GM10266 (cell line): Measurements from ENCODE around the gene DNAH17.

Experiments
- DNase-seq: peaks from one replicate; pipeline ENCODE4 v3.0.0; 2012; ENCODE audit errors: extremely low spot score
- CTCF ChIP-seq: IDR thresholded peaks from 2 replicates; pipeline ENCODE4 v1.5.1; 2012; ENCODE audit warnings: mild to moderate bottlenecking, low read depth; ENCODE audit not compliant: control insufficient read depth, insufficient read depth; ENCODE audit errors: missing control alignments

Gene DNAH17

GRCh38 chr17:78610951-78611511 is 33.8 kb upstream of the DNAH17 start:
- no peak for TF ChIP-seq CTCF
- no peak for DNase-seq

GRCh38 chr17:78609191-78609641 is 32.0 kb upstream of the DNAH17 start:
- DNase-seq, result no peak
- TF ChIP-seq CTCF, result no peak

- no peak for DNase-seq
- TF ChIP-seq CTCF, result no peak
These were observed 31.6 kb upstream of the DNAH17 start for GRCh38 chr17:78608804-78609186.

GRCh38 chr17:78608122-78608803 is 31.1 kb upstream of the DNAH17 start:
- no peak for DNase-seq
- TF ChIP-seq CTCF, result no peak

GRCh38 chr17:78607038-78607437 is 29.8 kb upstream of the DNAH17 start:
- no peak for TF ChIP-seq CTCF
- DNase-seq, result no peak

- DNase-seq, result no peak
- TF ChIP-seq CTCF, result no peak
These were observed 28.7 kb upstream of the DNAH17 start for GRCh38 chr17:78605886-78606285.

GRCh38 chr17:78605429-78605828 is 28.2 kb upstream of the DNAH17 start:
- no peak for DNase-seq
- TF ChIP-seq CTCF, result no peak
